Measurements from ENCODE around the gene HLA-DQB1.
"Not testable (repeated sequence)": the region's sequence is repeated elsewhere in the genome, so short reads cannot be mapped to it uniquely, and the experiment has no call there.

Gene HLA-DQB1

DNA sequence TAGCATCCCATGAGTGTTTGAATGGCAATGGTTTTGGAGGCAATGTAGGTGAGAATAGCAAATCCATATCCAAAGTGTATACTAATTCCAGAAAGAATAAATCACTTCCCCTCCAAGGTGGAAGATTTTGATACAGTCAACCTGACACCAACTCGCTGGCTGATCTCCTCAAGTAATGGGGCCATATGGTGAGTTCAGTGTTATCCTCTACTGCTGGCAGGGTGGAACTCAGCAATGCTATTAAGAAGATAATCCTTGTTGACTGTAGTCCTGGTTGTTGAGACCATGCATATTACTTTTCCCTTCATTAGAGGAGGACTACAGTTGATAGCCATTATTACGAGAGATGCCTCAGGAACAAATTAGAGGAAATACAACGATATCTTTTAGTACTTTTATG, 17.8 kb upstream of the HLA-DQB1 start:
- DNase-seq (ENCODE audit: low read depth): no peak
- Histone ChIP-seq H3K9ac (ENCODE audit: low read length) (no peak overlapping the region), H3K4me1 (ENCODE audit: control insufficient read depth, insufficient read depth, low read length) (no peaks in the 10 kb centered on the region), H3K27me3 (replicated peaks; ENCODE audit: control insufficient read depth, insufficient read depth, low read length) (peaks cover 35% of the 10 kb centered on the region), H3K4me3 (ENCODE audit: low read length) (no peak overlapping the region), H3K9me3 (ENCODE audit: control insufficient read depth, low read length) (no peaks in the 10 kb centered on the region), H3K36me3 (ENCODE audit: control insufficient read depth, insufficient read depth, low read length, severe bottlenecking) (no peaks in the 10 kb centered on the region)

- Histone ChIP-seq H3K9me3 (ENCODE audit: control insufficient read depth, low read length) (peaks cover 4% of the 10 kb centered on the region), H3K9ac (ENCODE audit: low read length) (no peak overlapping the region), H3K4me3 (ENCODE audit: low read length) (no peak overlapping the region), H3K36me3 (ENCODE audit: control insufficient read depth, insufficient read depth, low read length, severe bottlenecking) (no peaks in the 10 kb centered on the region), H3K27me3 (replicated peaks; ENCODE audit: control insufficient read depth, insufficient read depth, low read length) (peaks cover 28% of the 10 kb centered on the region), H3K4me1 (ENCODE audit: control insufficient read depth, insufficient read depth, low read length) (no peaks in the 10 kb centered on the region)
- no peak for DNase-seq (ENCODE audit: low read depth)
Measured at GRCh38 chr6:32680055-32680454, 13.6 kb upstream of the HLA-DQB1 start.

DNA sequence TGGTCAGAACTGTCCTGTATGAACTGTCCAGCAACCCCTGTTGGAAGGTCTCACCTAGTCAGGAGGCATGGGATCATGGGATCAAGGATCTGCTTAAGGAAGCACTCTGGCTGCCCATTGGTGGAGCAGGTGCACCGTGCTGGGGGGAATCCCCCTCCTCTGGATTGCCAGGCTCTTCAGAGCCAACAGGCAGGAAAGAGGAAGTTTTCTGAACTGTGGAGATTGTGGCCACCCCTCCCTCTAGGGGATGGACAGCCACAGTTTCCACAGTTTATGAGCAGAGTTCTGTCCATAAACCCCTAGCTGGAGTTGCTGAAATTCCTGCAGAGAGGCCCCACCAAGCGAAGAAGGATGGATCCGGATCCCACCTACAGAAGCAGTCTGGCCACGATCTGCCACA, 13.0 kb upstream of the HLA-DQB1 start:
- no peak for DNase-seq (ENCODE audit: low read depth)
- Histone ChIP-seq H3K4me3 (ENCODE audit: low read length) (no peak overlapping the region), H3K4me1 (ENCODE audit: control insufficient read depth, insufficient read depth, low read length) (no peaks in the 10 kb centered on the region), H3K9me3 (ENCODE audit: control insufficient read depth, low read length) (peaks cover 4% of the 10 kb centered on the region), H3K9ac (ENCODE audit: low read length) (no peak overlapping the region), H3K27me3 (replicated peaks; ENCODE audit: control insufficient read depth, insufficient read depth, low read length) (peaks cover 23% of the 10 kb centered on the region), H3K36me3 (ENCODE audit: control insufficient read depth, insufficient read depth, low read length, severe bottlenecking) (no peaks in the 10 kb centered on the region)

DNA sequence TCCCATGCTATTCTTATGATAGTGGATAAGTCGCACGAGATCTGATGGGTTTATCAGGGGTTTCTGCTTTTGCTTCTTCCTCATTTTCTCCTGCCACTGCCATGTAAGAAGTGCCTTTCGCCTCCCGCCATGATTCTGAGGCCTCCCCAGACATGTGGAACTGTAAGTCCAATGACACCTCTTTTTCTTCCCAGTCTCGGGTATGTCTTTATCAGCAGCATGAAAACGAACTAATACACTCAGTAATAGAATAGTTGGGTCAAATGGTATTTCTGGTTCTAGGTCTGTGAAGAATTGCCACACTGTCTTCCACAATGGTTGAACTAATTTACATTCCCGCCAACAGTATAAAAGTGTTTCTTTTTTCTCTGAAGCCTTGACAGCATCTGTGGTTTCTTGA, 7.7 kb upstream of the HLA-DQB1 start:
- not testable (repeated sequence) for H3K9me3 ChIP-seq (ENCODE audit: control insufficient read depth, low read length); H3K27me3 ChIP-seq (replicated peaks; ENCODE audit: control insufficient read depth, insufficient read depth, low read length); DNase-seq (ENCODE audit: low read depth); H3K4me3 ChIP-seq (ENCODE audit: low read length); H3K36me3 ChIP-seq (ENCODE audit: control insufficient read depth, insufficient read depth, low read length, severe bottlenecking); H3K9ac ChIP-seq (ENCODE audit: low read length); H3K4me1 ChIP-seq (ENCODE audit: control insufficient read depth, insufficient read depth, low read length)

DNA sequence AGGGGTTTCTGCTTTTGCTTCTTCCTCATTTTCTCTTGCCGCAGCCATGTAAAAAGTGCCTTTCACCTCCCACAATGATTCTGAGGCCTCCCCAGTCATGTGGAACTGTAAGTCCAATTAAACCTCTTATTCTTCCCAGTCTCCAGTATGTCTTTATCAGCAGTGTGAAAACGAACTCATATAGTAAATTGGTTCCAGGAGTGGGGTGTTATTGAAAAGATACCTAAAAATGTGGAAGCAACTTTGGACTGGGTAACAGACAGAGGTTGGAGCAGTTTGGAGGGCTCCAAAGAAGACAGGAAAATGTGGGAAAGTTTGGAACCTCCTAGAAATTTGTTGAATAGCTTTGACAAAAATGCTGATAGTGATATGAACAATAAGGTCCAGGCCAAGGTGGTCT, 5.5 kb upstream of the HLA-DQB1 start:
- H3K36me3 ChIP-seq (ENCODE audit: control insufficient read depth, insufficient read depth, low read length, severe bottlenecking); DNase-seq (ENCODE audit: low read depth); H3K9ac ChIP-seq (ENCODE audit: low read length); H3K27me3 ChIP-seq (replicated peaks; ENCODE audit: control insufficient read depth, insufficient read depth, low read length); H3K4me3 ChIP-seq (ENCODE audit: low read length); H3K9me3 ChIP-seq (ENCODE audit: control insufficient read depth, low read length); H3K4me1 ChIP-seq (ENCODE audit: control insufficient read depth, insufficient read depth, low read length): not testable (repeated sequence)

DNA sequence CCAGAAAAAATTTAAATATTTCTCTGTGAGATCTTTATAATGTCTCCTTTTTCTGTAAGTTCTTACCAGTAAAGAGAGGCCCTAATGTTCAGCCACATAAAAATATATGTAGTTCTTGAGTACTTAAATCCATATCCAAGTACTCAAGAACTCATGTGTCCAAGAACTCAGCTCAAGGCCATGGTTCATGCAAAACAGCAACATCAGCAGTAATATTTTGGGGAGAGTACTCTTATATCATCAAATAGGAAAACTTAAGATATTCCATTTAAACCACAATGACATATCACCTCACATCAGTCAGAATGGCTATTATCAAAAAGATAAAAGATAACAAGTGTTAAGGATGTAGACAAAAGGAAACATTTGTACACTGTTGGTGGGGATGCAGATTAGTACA, 3.4 kb upstream of the HLA-DQB1 start:
- Histone ChIP-seq H3K36me3 (ENCODE audit: control insufficient read depth, insufficient read depth, low read length, severe bottlenecking) (no peaks in the 10 kb centered on the region), H3K9me3 (ENCODE audit: control insufficient read depth, low read length) (no peaks in the 10 kb centered on the region), H3K27me3 (replicated peaks; ENCODE audit: control insufficient read depth, insufficient read depth, low read length) (peaks cover 7% of the 10 kb centered on the region), H3K4me3 (ENCODE audit: low read length) (no peak overlapping the region), H3K9ac (ENCODE audit: low read length) (no peak overlapping the region), H3K4me1 (ENCODE audit: control insufficient read depth, insufficient read depth, low read length) (no peaks in the 10 kb centered on the region)
- no peak for DNase-seq (ENCODE audit: low read depth)

DNA sequence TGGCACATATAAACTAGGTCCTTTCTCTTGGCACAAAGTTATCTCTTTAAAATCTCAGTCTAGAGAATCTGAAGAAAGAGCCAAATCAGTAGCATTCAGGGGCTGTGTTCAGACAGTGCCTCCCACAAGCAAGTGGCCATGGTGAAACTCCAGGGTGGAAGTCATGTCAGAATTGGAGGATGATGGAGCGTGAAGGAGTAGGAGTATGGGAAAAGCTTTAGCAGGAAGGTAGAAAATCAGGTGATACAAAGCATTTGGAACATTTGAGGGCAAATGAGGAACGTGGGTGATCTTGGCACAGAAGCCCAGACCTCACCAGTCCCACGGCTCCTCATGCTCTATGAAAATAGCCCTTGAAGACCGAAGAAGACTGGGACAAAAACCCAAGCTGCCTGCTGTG, 2.8 kb upstream of the HLA-DQB1 start:
- DNase-seq (ENCODE audit: low read depth): no peak
- Histone ChIP-seq H3K9ac (ENCODE audit: low read length) (no peak overlapping the region), H3K4me1 (ENCODE audit: control insufficient read depth, insufficient read depth, low read length) (no peaks in the 10 kb centered on the region), H3K36me3 (ENCODE audit: control insufficient read depth, insufficient read depth, low read length, severe bottlenecking) (no peaks in the 10 kb centered on the region), H3K4me3 (ENCODE audit: low read length) (no peak overlapping the region), H3K9me3 (ENCODE audit: control insufficient read depth, low read length) (no peaks in the 10 kb centered on the region), H3K27me3 (replicated peaks; ENCODE audit: control insufficient read depth, insufficient read depth, low read length) (peaks cover 7% of the 10 kb centered on the region)

- Histone ChIP-seq H3K9me3 (ENCODE audit: control insufficient read depth, low read length) (no peaks in the 10 kb centered on the region), H3K4me3 (ENCODE audit: low read length) (no peak overlapping the region), H3K4me1 (ENCODE audit: control insufficient read depth, insufficient read depth, low read length) (no peaks in the 10 kb centered on the region), H3K27me3 (replicated peaks; ENCODE audit: control insufficient read depth, insufficient read depth, low read length) (peaks cover 10% of the 10 kb centered on the region), H3K36me3 (ENCODE audit: control insufficient read depth, insufficient read depth, low read length, severe bottlenecking) (no peaks in the 10 kb centered on the region), H3K9ac (ENCODE audit: low read length) (no peak overlapping the region)
- no peak for DNase-seq (ENCODE audit: low read depth)
Measured at GRCh38 chr6:32668226-32668747, 1.8 kb upstream of the HLA-DQB1 start.

DNA sequence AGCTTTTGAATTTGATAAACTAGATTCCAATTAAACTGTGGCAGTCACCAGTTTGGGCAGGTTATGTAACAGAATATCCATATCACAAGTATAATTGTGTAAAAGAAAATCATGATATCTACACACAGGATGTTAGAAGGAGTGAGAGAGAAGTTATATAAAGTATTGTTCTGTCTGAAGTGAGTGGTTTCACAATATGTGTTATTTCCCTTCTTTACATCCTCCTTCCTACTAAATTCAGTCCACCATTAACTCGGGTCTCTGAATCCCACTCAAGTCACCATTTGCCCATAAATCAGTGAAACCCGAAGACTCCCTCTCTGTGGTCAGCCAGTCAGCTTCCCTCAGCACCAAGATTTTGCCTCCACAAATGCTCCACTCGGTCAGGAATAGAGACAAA, 796 bp downstream of the HLA-DQB1 start:
- H3K4me3 ChIP-seq (ENCODE audit: low read length): no peak overlapping the region
- no peak for DNase-seq (ENCODE audit: low read depth)
- peaks cover 11% of the 10 kb centered on the region for H3K27me3 ChIP-seq (replicated peaks; ENCODE audit: control insufficient read depth, insufficient read depth, low read length)

DNA sequence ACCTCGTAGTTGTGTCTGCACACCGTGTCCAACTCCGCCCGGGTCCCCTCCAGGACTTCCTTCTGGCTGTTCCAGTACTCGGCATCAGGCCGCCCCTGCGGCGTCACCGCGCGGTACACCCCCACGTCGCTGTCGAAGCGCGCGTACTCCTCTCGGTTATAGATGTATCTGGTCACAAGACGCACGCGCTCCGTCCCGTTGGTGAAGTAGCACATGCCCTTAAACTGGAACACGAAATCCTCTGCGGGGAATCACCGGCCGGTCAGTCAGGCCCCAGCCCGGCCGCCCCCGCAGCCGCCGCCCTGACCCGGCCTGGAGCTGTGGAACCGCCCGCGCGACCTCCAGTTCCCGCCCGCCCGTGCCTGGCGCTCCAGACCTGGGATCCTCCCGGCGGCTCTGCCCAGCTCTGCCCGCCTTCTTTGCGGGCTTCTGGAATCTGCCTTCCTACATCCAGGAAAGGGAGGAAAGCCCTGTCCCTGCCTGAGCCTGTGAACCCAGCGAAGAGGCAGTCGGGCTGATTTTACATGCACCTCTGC, 1.6 kb downstream of the HLA-DQB1 start:
- peak; percentile 2 for DNase-seq (ENCODE audit: low read depth)
- Histone ChIP-seq H3K36me3 (ENCODE audit: control insufficient read depth, insufficient read depth, low read length, severe bottlenecking) (no peaks in the 10 kb centered on the region), H3K9ac (ENCODE audit: low read length) (no peak overlapping the region), H3K4me3 (ENCODE audit: low read length) (peak overlapping the region; percentile 23), H3K4me1 (ENCODE audit: control insufficient read depth, insufficient read depth, low read length) (no peaks in the 10 kb centered on the region), H3K27me3 (replicated peaks; ENCODE audit: control insufficient read depth, insufficient read depth, low read length) (peaks cover 8% of the 10 kb centered on the region), H3K9me3 (ENCODE audit: control insufficient read depth, low read length) (no peaks in the 10 kb centered on the region)

More for the DNA sequence above, 796 bp downstream of the HLA-DQB1 start:
- Histone ChIP-seq H3K36me3 (ENCODE audit: control insufficient read depth, insufficient read depth, low read length, severe bottlenecking) (no peaks in the 10 kb centered on the region), H3K4me1 (ENCODE audit: control insufficient read depth, insufficient read depth, low read length) (no peaks in the 10 kb centered on the region), H3K9me3 (ENCODE audit: control insufficient read depth, low read length) (no peaks in the 10 kb centered on the region), H3K9ac (ENCODE audit: low read length) (no peak overlapping the region)

DNA sequence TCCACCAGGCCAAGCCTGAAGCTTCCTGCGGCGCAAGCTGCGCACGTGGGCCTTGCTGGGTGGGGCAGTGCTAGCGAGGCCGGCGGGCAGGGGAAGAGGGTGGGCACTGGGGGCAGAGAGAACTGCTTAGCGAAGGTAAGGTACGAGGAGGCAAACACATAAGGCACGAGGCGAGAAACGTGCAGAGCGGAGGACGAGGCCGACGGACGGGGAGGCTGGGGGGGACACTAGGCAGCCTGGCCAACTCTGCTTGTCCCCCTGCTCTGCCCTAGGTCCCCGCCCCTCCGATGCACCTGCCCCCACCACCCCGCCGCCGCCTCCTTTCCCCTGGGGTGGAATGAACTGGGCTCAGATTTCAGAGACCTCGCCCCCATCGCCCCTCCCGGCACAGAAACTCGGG, 2.1 kb downstream of the HLA-DQB1 start:
- no peaks in the 10 kb centered on the region for H3K9me3 ChIP-seq (ENCODE audit: control insufficient read depth, low read length)
- no peak overlapping the region for H3K9ac ChIP-seq (ENCODE audit: low read length)
- DNase-seq (ENCODE audit: low read depth): no peak
- no peaks in the 10 kb centered on the region for H3K4me1 ChIP-seq (ENCODE audit: control insufficient read depth, insufficient read depth, low read length)
- peaks cover 8% of the 10 kb centered on the region for H3K27me3 ChIP-seq (replicated peaks; ENCODE audit: control insufficient read depth, insufficient read depth, low read length)
- H3K36me3 ChIP-seq (ENCODE audit: control insufficient read depth, insufficient read depth, low read length, severe bottlenecking): no peaks in the 10 kb centered on the region
- H3K4me3 ChIP-seq (ENCODE audit: low read length): peak overlapping the region; percentile 23

GRCh38 chr6:32662836-32663235, 3.6 kb downstream of the HLA-DQB1 start:
- H3K4me3 ChIP-seq (ENCODE audit: low read length): no peak overlapping the region
- H3K36me3 ChIP-seq (ENCODE audit: control insufficient read depth, insufficient read depth, low read length, severe bottlenecking): no peaks in the 10 kb centered on the region
- peaks cover 19% of the 10 kb centered on the region for H3K27me3 ChIP-seq (replicated peaks; ENCODE audit: control insufficient read depth, insufficient read depth, low read length)
- no peaks in the 10 kb centered on the region for H3K4me1 ChIP-seq (ENCODE audit: control insufficient read depth, insufficient read depth, low read length)
- no peak for DNase-seq (ENCODE audit: low read depth)
- H3K9me3 ChIP-seq (ENCODE audit: control insufficient read depth, low read length): no peaks in the 10 kb centered on the region
- no peak overlapping the region for H3K9ac ChIP-seq (ENCODE audit: low read length)

Data from adipocyte (in vitro differentiated cells).